Breast epithelium (tissue), 4 donors: Measurements from ENCODE around the gene PHF12. TPM values are rescaled to one million over a fixed set of nuclear protein-coding genes. Genes with fewer than 3 reads are reported as not detected.

Experiments used
- DNase-seq, 2 donors: peaks; one replicate each; pipeline ENCODE4 v3.0.0-alpha.2; 2019; ENCODE audit warnings: low spot score in 2 of 2
- H3K27ac ChIP-seq, 2 donors: fragments of 200-600 bp; sonication (generic) in 1 of 2; one replicate each; pipeline ENCODE4 v1.5.1; 2016 to 2019; ENCODE audit warnings: mild to moderate bottlenecking in 1 of 2
- H3K27me3 ChIP-seq, 2 donors: fragments of 200-600 bp; sonication (generic) in 1 of 2; one replicate each; pipeline versions ENCODE4 v1.5.1 to v1.6.0; 2017 to 2019; ENCODE audit warnings: control low read depth in 1 of 2, mild to moderate bottlenecking in 1 of 2
- H3K36me3 ChIP-seq: fragments of 200-600 bp; one replicate; pipeline ENCODE4 v1.5.1; 2019
- H3K4me1 ChIP-seq, 2 donors: fragments of 200-600 bp; sonication (generic); one replicate each; pipeline ENCODE4 v1.5.1; 2016 to 2019; ENCODE audit warnings: control low read depth in 1 of 2
- H3K4me3 ChIP-seq, 3 donors: fragments of 200-600 bp; sonication (generic); 1 replicate in 2 of 3; 2 replicates in 1 of 3; pipeline ENCODE4 v1.5.1; 2016 to 2019; ENCODE audit warnings: mild to moderate bottlenecking in 3 of 3, moderate library complexity in 2 of 3
- H3K9me3 ChIP-seq, 2 donors: fragments of 200-600 bp; sonication (generic) in 1 of 2; one replicate each; pipeline ENCODE4 v1.5.1; 2016 to 2019; ENCODE audit warnings: control low read depth in 1 of 2
- POLR2A ChIP-seq: fragments of 450-650 bp; IDR thresholded peaks from one replicate; pipeline ENCODE4 v1.6.1; 2016; ENCODE audit warnings: antibody characterized with exemption, mild to moderate bottlenecking, moderate library complexity
- POLR2AphosphoS5 ChIP-seq, 3 donors: sonication (generic); formaldehyde crosslinking; IDR thresholded peaks; one replicate each; pipeline ENCODE4 v1.6.1; 2017; ENCODE audit warnings: antibody characterized with exemption in 3 of 3
- intact Hi-C: fragments of 100-400 bp; cut with DNase I; formaldehyde crosslinking; loops from one replicate; pipeline ENCODE4 v1.15.1; 2023; ENCODE audit warnings: low total_unique reads
- total RNA-seq, 3 donors: library from RNA; depleted of rRNA; stranded (reverse); fragments of >200 nt; gene quantifications; one replicate each; pipeline ENCODE4 v1.1.0, GENCODE V29; 2016
- TF ChIP-seq, protein P1 (sequence below), 3 donors: fragments of 450-650 bp; IDR thresholded peaks; one replicate each; pipeline ENCODE4 v1.5.1; 2016 to 2017; ENCODE audit warnings: antibody characterized with exemption in 3 of 3, mild to moderate bottlenecking in 3 of 3, moderate library complexity in 3 of 3

Gene PHF12
- total RNA-seq, 3 donors from 2014 or later, result 32.2 to 42.9 (median 40.3) TPM

GRCh38 chr17:28993645-28994426, 42.5 kb upstream of the PHF12 start:
- H3K36me3 ChIP-seq, result no peaks in the 10 kb centered on the region
- no peaks in the 10 kb centered on the region for H3K4me1 ChIP-seq
- H3K4me3 ChIP-seq, result no peak overlapping the region
- intact Hi-C loops, result no loop called here
- no peak overlapping the region for H3K27ac ChIP-seq
- no peak for TF ChIP-seq POLR2A
- no peaks in the 10 kb centered on the region for H3K9me3 ChIP-seq
- H3K27me3 ChIP-seq, result peaks cover 0 to 10% of the 10 kb centered on the region in 2 donors
- DNase-seq, result no peak

DNA sequence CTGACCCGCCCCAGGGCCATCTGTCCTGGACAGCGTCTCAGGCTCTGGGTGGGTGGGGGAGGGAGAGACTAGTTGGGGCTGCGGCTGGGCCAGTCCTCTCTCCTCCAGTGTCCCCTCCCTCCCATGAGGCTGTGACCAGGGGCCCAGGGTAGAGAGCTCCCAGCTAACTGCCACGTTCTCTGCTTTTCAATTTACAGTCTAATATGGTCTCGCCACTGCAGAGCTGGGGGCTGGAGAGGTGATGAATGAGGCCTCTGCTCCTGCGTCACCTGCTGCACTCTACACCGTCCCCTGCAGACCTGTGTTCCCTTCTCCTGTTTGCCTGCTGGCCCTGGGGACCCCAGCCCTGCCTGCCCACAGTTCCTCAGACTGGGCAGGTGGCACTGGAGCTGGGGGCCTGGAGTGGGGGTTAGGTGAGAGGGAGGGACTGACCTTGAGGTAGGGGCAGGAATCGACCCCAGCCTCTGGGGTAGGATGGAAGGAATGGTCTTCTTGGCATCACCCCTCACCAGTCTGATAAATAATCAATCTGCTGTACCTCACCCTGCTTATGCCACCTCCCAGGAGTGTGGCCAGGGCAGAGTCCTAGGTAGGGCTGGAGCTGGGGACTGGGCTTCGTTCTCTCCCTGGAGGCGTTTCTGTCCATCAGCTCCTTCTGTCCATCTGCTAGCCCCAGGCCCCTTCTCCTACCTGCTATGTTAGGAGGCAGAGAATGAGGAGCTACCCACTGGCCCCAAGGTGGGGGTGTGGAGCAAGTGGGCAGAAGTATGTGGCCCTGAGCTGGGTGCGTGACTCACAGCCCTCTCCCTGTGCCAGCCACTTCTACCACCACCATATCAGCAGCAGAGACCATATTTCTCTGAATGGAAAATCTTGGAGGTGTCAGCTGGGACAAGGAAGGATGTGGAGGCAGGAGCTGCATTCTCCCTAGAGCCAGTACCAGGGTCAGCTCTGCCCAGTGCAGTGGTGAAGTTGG, 41.6 kb upstream of the PHF12 start:
- H3K4me3 ChIP-seq, result no peak overlapping the region
- H3K27ac ChIP-seq, result no peak overlapping the region
- intact Hi-C loops, result no loop called here
- H3K27me3 ChIP-seq, result peaks cover 0 to 3% of the 10 kb centered on the region in 2 donors
- no peak for DNase-seq
- H3K4me1 ChIP-seq, result no peaks in the 10 kb centered on the region
- H3K9me3 ChIP-seq, result no peaks in the 10 kb centered on the region
- no peak for TF ChIP-seq POLR2AphosphoS5 (IDR thresholded peaks at IDR 0.05)
- TF ChIP-seq, protein P1, sequence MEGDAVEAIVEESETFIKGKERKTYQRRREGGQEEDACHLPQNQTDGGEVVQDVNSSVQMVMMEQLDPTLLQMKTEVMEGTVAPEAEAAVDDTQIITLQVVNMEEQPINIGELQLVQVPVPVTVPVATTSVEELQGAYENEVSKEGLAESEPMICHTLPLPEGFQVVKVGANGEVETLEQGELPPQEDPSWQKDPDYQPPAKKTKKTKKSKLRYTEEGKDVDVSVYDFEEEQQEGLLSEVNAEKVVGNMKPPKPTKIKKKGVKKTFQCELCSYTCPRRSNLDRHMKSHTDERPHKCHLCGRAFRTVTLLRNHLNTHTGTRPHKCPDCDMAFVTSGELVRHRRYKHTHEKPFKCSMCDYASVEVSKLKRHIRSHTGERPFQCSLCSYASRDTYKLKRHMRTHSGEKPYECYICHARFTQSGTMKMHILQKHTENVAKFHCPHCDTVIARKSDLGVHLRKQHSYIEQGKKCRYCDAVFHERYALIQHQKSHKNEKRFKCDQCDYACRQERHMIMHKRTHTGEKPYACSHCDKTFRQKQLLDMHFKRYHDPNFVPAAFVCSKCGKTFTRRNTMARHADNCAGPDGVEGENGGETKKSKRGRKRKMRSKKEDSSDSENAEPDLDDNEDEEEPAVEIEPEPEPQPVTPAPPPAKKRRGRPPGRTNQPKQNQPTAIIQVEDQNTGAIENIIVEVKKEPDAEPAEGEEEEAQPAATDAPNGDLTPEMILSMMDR (IDR thresholded peaks at IDR 0.05), result no peak
- no peak for TF ChIP-seq POLR2A
- H3K36me3 ChIP-seq, result no peaks in the 10 kb centered on the region

- no peaks in the 10 kb centered on the region for H3K9me3 ChIP-seq
- no peaks in the 10 kb centered on the region for H3K27me3 ChIP-seq
- H3K27ac ChIP-seq, result no peak overlapping the region
- intact Hi-C loops, result no loop called here
- H3K36me3 ChIP-seq, result no peaks in the 10 kb centered on the region
- no peak for DNase-seq
- H3K4me1 ChIP-seq, result no peaks in the 10 kb centered on the region
- no peak overlapping the region for H3K4me3 ChIP-seq
- TF ChIP-seq, protein P1 (IDR thresholded peaks at IDR 0.05), result no peak
- no peak for TF ChIP-seq POLR2AphosphoS5 (IDR thresholded peaks at IDR 0.05)
- TF ChIP-seq POLR2A, result no peak
These were observed 40.9 kb upstream of the PHF12 start for GRCh38 chr17:28992185-28992584.

DNA sequence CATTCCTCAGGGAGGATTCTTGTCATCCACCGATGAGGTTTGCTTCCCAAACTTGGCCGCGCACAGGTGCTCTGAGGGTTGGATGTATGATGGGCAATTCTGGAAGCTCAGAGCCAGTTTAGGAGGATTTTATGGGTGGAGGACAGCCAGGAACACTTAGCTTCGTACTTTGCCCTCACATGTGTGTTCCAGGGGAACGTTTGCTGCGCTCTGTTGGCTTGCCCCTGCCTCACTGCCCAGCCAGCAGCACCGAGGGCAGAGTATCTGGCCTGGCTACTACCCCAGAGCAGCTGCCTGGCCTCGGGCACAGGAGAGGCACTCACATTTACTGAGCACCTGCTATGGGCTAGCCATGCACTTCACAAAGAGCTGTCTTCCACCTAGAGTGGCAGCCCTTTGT, 40.5 kb upstream of the PHF12 start:
- Histone ChIP-seq H3K9me3 (no peaks in the 10 kb centered on the region), H3K4me1 (no peaks in the 10 kb centered on the region), H3K4me3 (no peak overlapping the region), H3K36me3 (no peaks in the 10 kb centered on the region), H3K27me3 (peaks cover 0 to 1% of the 10 kb centered on the region in 2 donors), H3K27ac (no peak overlapping the region)
- intact Hi-C loops, result no loop called here
- TF ChIP-seq POLR2A, result no peak
- no peak for TF ChIP-seq POLR2AphosphoS5 (IDR thresholded peaks at IDR 0.05)
- TF ChIP-seq, protein P1 (IDR thresholded peaks at IDR 0.05), result no peak
- DNase-seq, result no peak

DNA sequence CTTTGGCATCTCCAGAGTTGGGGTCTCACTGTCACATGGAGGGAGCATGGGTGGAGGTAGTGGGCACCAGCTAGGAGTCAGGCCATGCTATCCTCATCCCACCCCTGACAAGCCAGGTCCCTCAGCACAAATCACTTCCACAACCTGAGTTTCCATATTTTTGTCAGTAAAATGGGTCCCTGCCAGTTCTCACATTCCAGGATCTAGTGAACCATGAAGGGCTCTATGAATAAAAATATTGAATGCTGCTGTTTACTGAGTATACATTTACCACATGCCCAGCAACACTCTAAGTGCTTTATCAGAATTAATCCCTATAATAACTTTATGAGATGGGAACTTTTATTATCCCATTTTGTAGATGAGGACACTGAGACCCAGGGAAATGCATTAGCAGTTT, 37.7 kb upstream of the PHF12 start:
- intact Hi-C loops, result no loop called here
- Histone ChIP-seq H3K27me3 (peaks cover 0 to 13% of the 10 kb centered on the region in 2 donors), H3K4me3 (no peak overlapping the region), H3K9me3 (no peaks in the 10 kb centered on the region), H3K27ac (no peak overlapping the region), H3K36me3 (no peaks in the 10 kb centered on the region), H3K4me1 (no peaks in the 10 kb centered on the region)
- TF ChIP-seq POLR2AphosphoS5 (IDR thresholded peaks at IDR 0.05) (no peak), POLR2A (no peak)
- TF ChIP-seq, protein P1 (IDR thresholded peaks at IDR 0.05), result no peak
- DNase-seq, result no peak
